Vagina (tissue), 2 donors: ENCODE data around the gene FMN2.

Experiments
- CTCF ChIP-seq, 3 experiments: fragments of 450-650 bp in 2 of 3; fragments of 200-600 bp in 1 of 3; sonication (generic) in 1 of 3; IDR thresholded peaks; one replicate each; pipeline ENCODE4 v1.5.1; 2017 to 2019; ENCODE audit warnings: antibody characterized with exemption in 3 of 3, mild to moderate bottlenecking in 2 of 3, moderate library complexity in 2 of 3
- POLR2A ChIP-seq, 2 donors: fragments of 450-650 bp; IDR thresholded peaks; one replicate each; pipeline ENCODE4 v1.6.1; 2017; ENCODE audit warnings: antibody characterized with exemption in 2 of 2, mild to moderate bottlenecking in 2 of 2, moderate library complexity in 2 of 2

GRCh38 chr1:240148333-240148732 lies 56.6 kb downstream of the FMN2 start:
- TF ChIP-seq POLR2A (IDR thresholded peaks at IDR 0.05) (no peak), CTCF (IDR thresholded peaks at IDR 0.05) (no peak)
